SW480 (cell line): ENCODE measurements around the gene MPZL3.
A peak's percentile ranks its signal among the peaks of the same experiment; 100 is the strongest.

Experiments
- DNase-seq: peaks from one replicate; pipeline ENCODE4 v3.0.0-alpha.2; 2016; ENCODE audit warnings: low spot score

Gene MPZL3, protein sequence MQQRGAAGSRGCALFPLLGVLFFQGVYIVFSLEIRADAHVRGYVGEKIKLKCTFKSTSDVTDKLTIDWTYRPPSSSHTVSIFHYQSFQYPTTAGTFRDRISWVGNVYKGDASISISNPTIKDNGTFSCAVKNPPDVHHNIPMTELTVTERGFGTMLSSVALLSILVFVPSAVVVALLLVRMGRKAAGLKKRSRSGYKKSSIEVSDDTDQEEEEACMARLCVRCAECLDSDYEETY

DNA sequence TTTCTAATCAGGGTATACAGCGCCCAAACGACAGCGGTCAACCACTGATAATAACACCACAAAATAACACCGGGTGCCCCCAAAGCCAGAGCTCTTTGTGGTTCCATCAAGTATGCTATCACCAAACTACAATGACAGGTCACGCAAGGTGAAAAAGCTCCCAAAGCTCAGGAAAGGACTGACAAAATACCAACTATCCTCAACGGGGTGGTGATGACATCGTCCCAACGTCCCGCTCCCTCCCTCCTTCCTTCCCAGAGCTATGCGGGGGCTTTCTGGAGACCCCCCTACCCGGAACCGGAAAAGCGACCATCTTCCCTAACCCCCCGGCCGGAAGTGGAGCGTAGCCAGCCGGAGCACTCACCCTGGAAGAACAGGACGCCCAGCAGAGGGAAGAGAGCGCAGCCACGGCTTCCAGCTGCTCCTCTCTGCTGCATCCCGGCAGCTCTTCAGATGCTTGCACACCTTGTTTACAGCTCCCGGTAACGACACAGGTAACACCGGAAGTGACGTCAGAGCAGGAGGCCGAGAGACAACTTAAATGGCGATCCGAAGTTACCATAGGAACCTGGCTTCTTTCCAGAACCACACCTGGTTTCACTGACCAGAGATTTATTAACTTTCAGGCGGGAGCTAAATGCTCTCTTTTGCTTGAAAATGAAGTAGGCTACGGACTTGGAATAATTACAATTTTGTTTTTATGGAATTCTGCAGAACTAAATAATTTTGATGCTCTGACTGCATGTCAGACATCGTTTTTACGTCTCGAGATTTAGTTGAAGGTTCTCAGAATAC, at the start of gene MPZL3:
Gene MPZL3, minus strand, starts transcription at position 508 of the 795 bp plus-strand sequence. Its CDS starts 71 bp downstream, at position 437.
- peak; percentile 99 for DNase-seq

- DNase-seq = no peak
Measured at GRCh38 chr11:118301600-118302195, 49.5 kb upstream of the MPZL3 start.

DNA sequence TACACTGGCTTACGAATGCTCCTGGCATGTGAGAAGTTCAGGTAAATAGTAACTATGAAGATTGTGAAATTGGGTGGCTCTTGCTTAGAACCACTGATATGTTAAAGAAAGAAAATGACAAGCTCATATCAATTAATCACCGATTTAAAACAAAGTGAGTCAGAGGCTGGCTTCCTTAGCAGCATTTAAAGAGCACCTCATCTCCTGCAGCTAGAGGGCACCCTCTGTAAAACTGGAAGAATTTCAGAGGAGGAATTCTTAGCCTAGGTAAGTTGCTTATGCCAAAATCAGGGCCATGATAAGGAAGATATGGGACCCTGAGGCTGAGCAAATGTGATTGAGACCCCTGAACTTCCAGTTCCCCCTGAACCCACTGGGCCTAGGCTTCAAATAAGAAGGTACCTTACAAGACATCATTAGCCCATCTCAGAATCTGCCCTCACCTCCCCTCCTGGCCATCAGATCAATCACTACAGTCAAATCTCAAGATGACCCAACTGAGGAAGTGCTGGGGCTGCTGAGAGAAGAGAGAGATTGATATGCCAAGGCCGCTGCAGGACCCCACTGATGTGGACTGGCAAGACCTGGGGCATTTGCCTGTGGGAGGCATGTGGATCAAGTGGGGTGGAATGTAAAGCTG, 43.8 kb upstream of the MPZL3 start:
- peak; percentile 75 for DNase-seq

DNA sequence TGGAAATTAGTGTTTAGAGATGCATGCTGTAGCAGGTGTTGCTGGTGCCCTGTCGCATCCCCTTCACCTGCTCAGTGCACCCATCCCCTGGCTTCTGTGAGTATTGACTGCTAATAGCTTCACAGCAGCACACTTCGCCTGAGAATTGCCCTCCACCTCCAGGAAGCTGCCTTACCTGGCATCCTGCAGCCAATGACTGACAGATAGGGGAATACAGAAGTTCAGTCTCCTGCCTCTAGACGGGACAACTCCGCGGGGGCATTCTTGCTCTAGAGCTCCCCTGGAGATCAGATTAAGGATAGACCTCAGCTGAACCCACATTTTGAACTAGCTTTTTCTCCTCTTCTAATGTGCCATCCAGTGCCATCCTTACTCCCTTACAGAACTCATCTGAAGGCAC, 43.0 kb upstream of the MPZL3 start:
- no peak for DNase-seq

DNA sequence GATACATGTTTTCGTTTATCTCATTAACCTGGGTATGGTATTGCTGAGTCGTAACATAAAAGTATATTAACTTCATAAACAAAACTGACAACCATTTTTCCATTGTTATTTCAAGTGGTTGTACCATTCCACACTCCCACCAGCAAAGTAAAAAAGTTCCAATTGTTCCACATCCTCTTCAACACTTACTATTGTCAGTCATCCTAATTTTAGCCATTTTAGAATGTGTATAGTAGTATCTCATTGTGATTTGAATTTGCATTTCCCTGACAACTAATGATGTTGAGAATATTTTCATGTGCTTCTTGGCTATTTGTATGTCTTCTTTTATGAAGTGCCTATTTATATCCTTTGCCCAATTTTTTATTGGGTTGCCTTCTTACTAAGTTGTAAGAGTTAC, 41.9 kb upstream of the MPZL3 start:
- no peak for DNase-seq

- no peak for DNase-seq
Measured at GRCh38 chr11:118291477-118292135, 39.4 kb upstream of the MPZL3 start.

GRCh38 chr11:118290923-118291322, 38.8 kb upstream of the MPZL3 start:
- DNase-seq = peak; percentile 78

GRCh38 chr11:118289401-118289800, 37.2 kb upstream of the MPZL3 start:
- DNase-seq = no peak

- DNase-seq = peak; percentile 89
Measured at GRCh38 chr11:118287006-118287405, 34.8 kb upstream of the MPZL3 start.

DNA sequence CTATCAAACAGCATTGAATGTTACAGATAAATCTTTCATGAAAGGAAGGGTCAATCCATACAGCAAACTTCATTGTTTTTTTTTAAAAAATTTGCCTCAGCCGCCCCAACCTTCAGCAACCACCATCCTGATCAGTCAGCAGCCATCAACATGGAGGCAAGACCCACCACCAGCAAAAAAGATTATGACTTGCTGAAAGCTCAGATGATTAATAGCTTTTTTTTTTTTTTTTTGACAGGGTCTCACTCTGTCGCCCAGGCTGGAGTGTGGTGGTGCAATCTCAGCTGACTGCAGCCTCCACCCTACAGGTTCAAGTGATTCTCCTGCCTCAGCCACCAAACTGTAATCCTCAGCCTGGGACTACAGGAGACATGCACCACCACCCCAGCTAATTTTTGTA, 34.4 kb upstream of the MPZL3 start:
- DNase-seq = peak; percentile 46

GRCh38 chr11:118283756-118284350, 31.7 kb upstream of the MPZL3 start:
- DNase-seq = no peak

- DNase-seq = no peak
Measured at GRCh38 chr11:118283037-118283636, 31.0 kb upstream of the MPZL3 start.

DNA sequence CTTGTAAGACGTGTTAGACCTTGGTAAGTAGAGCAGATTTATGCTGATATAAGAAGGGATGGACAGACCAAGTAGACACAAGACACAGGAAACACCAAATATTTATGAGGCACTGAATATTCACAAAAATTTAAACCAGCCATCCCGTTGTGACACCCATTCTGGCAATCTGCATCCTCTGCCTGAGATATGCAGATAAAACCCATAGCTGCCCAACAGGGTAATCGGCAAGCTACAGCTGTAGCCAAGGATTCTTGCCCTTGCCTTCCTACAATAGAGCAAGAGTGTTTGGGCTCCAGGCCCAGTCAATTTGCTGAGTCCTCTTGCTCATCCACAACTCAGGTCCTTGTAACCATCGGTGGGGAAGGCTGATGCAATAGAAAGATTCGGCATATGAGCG, 30.4 kb upstream of the MPZL3 start:
- DNase-seq = no peak

DNA sequence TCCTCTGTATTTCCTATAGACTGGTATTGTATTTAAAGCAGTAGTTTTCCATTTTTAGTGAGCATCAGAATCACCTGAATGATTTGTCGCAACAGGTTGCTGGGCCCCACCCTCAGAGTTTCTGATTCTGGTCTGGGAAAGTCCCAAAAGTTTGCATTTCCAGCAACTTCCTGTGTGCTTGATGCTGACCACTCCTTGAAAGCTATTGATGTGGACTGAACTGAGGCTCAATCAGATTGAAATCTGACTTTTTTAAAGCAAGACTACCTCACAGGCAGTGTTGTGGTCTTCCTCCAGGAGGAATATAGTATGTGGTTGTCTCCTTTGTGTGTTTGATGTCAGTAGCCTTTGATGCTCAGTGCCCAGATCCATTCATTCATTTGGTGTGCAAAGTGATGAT, 29.1 kb upstream of the MPZL3 start:
- peak; percentile 79 for DNase-seq

GRCh38 chr11:118277312-118277711, 25.1 kb upstream of the MPZL3 start:
- peak; percentile 55 for DNase-seq

GRCh38 chr11:118276422-118276821, 24.3 kb upstream of the MPZL3 start:
- no peak for DNase-seq

- no peak for DNase-seq
Measured at GRCh38 chr11:118275176-118275575, 23.0 kb upstream of the MPZL3 start.

DNA sequence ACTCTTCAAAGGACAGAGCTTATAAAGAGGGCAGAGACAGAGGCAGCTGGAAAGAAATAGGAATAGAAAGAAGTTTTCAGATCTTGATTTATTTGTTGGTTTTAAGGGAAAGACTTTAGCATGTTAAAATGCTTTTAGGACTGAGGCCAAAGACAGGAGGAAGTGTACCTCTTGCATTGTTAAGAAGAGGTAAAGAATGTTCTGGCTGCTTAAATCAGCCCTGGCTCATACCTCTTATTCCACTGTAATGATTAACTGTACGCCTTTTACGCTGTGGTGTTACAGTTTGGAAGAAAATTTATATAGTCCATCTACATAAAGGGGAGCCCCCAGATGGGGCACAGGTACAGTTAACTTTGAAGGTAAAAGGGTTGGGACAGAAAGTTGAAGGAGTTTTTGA, 22.0 kb upstream of the MPZL3 start:
- DNase-seq = no peak

DNA sequence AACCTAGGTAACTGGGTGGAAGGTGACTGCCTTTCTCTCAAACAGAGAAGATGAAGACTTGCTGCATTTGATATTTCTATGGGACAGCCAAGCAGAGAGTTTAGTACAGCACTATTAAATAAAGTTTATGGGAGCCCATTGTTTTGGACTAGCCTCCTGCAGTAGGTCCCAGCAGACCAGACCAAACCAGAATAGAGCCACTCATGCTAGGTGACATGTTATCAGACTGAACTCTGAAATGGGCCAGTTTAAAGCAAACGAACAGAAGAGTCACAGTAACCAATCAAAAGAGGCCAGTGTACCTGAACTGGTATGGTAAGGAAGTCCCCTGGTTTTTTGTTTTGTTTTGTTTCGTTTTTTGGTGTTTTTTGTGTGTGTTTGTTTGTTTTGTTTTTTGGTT, 19.8 kb upstream of the MPZL3 start:
- DNase-seq = no peak

DNA sequence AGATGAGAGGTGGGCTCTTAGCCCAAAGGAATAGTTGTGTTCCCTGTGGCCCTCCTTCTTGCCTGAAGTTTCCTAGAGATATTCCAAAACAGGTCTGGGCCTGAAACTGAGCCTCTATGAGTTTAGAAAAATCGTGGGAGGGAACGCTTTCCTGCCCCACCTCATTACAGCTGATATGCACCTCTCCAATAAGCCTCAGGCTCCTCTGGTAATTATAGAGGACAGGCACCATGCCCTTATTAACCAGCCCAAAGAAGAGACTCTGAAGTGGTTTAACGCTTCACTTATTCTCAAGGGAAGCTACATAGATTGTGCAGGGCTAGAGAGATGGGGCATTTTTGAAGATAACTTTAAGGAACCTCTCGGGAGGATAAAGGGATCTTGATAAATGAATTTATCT, 15.3 kb upstream of the MPZL3 start:
- no peak for DNase-seq

DNA sequence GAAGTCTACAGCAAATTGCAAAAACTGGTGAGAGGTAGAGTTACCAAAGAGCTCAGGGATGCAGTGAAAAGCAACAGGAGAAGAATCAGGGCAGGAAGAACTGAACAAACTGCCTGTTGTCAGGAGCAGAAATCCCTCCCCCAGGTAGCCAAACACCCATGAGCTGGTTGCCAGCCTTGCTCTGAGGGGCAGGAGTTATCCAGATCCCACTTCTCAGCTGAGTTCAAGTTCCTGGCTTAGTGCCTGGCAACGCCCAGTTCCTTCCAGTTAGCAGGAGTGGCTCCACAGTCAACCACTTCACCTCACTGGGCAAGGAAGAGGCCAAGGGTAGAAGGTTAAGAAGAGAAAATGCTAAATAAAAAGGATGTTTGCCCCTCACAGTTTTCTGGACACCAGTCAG, 13.8 kb upstream of the MPZL3 start:
- DNase-seq = no peak
